NCI-H2107 treated with DMSO at 0.1 percent for 48 hours (cell line): Measurements from ENCODE around the gene HOXC10.

Experiments
- DNase-seq: peaks from one replicate; lab custom pipeline; 2025; ENCODE audit not compliant: unreplicated experiment; lab: John Stamatoyannopoulos, UW

The HOXC10 gene

GRCh38 chr12:53976823-53977595 is 7.9 kb upstream of the HOXC10 start:
- no peak for DNase-seq

GRCh38 chr12:53977596-53978445 is 7.1 kb upstream of the HOXC10 start:
- no peak for DNase-seq

- no peak for DNase-seq
These were observed 6.2 kb upstream of the HOXC10 start for GRCh38 chr12:53978477-53979356.

GRCh38 chr12:53980104-53980801 is 4.7 kb upstream of the HOXC10 start:
- no peak for DNase-seq

GRCh38 chr12:53980802-53981496 is 4.0 kb upstream of the HOXC10 start:
- no peak for DNase-seq

- DNase-seq = no peak
These were observed 3.0 kb upstream of the HOXC10 start for GRCh38 chr12:53981634-53982565.

GRCh38 chr12:53982648-53983567 is 2.0 kb upstream of the HOXC10 start:
- DNase-seq = no peak

GRCh38 chr12:53983568-53983949 is 1.4 kb upstream of the HOXC10 start:
- DNase-seq = no peak

GRCh38 chr12:53983950-53984572 is 885 bp upstream of the HOXC10 start:
- DNase-seq = no peak

GRCh38 chr12:53985692-53985993 is 697 bp downstream of the HOXC10 start:
- no peak for DNase-seq

GRCh38 chr12:53985994-53986685 is 1.2 kb downstream of the HOXC10 start:
- no peak for DNase-seq

GRCh38 chr12:53986686-53987483 is 1.9 kb downstream of the HOXC10 start:
- DNase-seq = no peak

- DNase-seq = no peak
These were observed 2.9 kb downstream of the HOXC10 start for GRCh38 chr12:53987787-53988230.

- DNase-seq = no peak
These were observed 3.7 kb downstream of the HOXC10 start for GRCh38 chr12:53988541-53989226.

GRCh38 chr12:53989227-53990113 is 4.5 kb downstream of the HOXC10 start:
- no peak for DNase-seq
